Activated naive CD4-positive, alpha-beta T cell (primary cell): ENCODE results near the gene KRT24.
"Not testable (repeated sequence)": the region's sequence is repeated elsewhere in the genome, so short reads cannot be mapped to it uniquely, and the experiment has no call there.

Experiments
- DNase-seq, 4 experiments: peaks; one replicate each; lab custom pipeline; 2025; lab: John Stamatoyannopoulos, UW

KRT24 gene

DNA sequence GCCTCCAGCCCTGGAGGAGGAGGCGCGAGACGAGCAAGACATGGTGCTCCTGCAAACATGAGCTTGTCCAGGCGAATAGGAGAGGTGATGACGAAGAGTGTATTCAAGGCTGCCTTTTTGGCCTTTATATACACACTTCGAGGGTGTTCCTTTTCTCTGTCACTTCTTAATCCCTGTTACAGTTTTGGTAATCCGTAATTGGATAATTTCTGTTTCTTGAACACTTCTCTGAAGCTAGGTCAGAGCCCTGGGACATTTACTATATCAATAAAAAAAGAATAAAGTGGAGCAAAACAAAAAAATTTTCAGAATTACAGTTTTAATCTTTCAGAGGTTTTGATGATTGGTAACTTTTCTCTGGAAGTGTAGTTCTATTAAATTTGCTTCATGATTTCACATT is at the start of gene KRT24:
KRT24 (minus strand) TSS at position 101 of the 400 bp plus-strand sequence; CDS start at position 42, 59 bp downstream.
- DNase-seq, result no peak

DNA sequence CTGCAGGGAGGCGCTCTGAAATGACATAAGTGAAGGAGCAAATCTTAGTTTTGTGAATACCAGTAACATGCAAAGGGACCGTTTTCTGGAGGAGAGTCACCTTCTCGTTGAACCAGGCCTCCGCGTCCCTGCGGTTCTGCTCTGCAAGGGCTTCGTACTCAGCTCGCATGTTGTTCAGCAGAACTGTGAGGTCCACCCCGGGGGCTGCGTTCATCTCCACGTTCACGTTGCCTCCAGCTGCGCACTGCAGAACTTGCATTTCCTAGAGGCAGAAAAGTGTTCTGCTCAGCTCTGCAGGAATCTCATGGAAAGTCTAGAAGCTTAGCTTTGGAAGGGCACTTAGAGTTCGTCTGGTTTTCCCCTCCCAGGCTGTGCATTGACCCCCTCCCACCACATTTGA is 47.5 kb upstream of the KRT24 start:
- DNase-seq, result no peak

DNA sequence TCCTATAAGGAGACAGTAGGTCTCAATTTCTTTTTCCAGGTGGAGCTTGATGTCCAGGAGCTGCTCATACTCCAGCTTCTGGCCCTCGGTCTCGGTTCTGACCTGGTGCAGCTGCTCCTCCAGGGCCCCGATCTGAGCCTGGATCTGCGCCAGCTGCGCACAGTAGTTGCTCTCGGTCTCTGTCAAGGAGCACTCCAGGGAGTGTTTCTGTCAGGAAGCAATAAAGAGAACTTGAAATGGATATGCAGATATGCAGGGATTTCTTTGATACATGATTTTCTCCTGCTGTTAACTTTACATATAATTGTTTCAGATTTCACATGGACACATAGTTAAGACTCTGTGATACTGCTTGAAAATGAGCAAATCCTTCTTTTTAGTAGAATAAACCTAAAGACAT is 46.8 kb upstream of the KRT24 start:
- no peak for DNase-seq

DNA sequence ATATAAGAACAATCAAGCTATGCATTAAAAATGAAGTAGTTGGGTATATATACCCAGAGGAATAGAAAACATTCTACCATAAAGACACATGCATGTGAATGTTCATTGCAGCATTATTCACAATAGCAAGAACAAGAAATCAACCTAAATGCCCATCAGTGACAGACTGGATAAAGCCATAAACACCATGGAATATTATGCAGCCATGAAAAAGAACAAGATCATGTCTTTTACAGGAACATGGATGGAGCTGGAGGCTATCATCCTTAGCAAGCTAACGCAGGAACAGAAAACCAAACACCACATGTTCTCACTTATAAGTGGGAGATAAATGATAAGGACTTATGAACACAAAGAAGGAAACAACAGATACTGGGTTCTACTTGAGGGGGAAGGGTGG is 45.1 kb upstream of the KRT24 start:
- not testable (repeated sequence) for DNase-seq

DNA sequence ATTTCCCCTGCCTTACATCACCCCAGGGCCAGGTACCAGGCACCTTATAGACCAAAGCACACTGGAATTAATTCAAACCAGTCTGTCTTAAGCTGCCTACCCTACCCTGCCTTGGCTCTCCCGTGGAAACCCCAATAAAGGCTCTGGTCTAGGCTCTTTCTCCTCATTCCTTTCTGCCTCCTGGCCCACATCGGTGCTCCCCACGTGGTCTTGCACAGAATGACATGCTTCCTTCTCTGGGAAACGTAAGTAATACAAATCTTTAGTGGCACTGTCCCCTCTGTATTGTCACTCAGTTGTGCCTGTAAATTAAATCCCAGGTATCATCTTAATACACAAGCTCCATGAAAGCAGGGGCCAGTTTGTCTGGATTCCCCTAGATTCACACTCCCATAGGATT is 35.0 kb upstream of the KRT24 start:
- DNase-seq, result no peak

DNA sequence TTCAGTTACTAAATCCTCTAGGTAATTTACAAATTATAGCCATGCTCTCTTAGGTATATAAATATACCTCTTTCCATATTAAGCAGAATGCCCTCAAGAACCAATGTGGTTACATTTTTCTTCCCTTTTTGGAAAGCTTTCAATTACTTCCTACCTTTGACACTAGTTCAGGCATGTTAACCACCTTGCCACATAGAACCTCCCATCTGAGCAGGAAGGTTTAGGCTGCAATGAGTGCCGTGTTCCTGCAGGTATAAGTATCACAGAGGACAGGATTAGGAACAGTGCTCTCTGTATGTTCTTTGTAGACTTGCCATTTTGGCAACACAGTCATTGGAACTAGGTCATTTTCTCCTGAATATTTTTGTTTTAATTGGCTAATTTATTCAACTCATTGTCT is 31.5 kb upstream of the KRT24 start:
- DNase-seq, result no peak

DNA sequence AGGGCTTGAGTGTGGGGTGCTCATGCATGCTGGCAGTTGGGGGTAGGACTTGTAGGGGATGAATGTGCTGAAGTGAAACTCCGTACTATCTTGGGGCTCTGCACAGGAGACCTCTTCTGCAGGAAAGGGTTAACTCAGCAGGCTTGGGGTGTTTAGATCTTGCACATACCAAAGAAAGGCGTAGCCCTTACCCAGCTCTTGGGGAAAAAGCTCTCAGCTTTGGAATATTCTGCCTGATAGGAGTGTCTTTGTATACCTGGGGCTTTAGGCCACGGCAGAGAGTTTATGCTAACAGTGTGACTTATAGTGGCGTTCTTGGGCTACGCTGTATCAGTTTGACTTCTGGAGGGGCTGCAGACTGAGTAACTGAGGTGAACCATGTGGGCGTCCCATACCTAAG is 30.5 kb upstream of the KRT24 start:
- DNase-seq, result no peak

DNA sequence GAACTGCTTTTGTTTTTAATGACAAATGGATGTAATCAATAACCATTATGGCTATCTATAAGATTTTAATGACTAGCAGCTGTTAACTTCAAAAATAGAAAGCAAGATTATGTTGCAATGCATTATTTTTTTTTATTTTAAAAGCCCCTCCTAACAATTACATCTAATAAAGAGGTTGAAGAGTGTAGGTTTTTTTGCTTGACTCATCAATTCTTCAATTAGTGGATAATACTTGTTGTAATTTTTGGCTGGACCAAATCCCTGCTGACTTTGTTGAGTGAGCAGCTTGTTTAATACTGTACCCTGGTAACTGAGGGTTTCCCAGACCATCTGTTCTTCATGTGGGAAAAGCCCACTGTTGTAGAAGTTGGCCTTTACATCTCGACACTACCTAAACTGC is 27.4 kb upstream of the KRT24 start:
- DNase-seq, result no peak

DNA sequence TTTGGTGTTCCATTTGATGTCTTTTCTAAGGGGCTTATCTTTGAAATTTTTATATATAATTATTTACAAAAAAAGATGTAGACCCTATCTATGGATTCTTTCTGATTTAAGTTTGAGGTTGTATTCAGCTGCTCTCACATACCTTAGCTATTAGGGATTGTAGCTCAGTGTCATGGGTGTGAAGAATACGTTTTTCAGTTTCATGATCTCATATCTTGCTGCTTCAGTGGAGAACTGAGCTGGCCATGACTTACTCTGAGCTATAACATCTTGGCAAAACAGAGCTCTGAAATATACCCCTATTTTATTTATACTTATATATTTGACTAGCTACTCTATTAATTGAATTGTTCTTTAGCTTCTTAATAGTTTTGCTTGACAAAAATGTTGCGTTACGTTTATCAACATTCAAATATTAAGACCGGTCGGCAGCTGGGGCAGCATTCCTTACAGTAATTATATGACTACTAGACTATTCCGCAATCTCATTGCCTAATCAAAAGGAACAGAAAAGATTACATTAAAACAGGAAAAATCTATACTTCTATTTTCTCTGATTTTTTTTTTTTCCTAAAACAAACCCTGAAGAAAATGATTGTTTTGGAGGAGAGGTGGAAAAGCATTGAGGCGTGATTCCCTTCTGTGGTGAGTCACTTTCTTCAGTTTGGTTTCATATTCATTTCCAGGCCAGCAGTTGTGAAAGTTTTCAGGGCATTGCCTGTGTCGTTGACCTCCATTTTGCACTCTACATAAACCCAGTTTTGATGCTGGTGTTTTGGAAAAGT is 24.1 kb upstream of the KRT24 start:
- DNase-seq, result no peak

DNA sequence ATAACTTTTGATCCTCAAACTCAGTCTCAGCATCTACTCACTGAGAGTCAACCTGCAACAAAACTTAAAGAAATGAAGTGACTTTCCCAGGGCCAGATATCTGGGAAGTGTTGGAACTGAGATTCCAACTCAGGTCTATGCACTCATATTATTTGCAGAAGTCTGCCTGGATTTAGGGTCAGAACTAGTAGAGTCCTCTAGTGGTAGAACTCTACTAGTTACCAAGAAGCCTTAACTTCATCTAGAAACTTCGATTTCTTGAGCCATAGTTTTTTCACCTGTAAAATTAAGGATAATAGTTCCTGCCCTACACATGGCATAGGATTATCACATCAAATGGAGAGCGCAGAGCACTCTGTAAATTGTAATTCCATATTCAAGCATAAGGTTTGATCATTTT is 23.4 kb upstream of the KRT24 start:
- DNase-seq, result no peak

DNA sequence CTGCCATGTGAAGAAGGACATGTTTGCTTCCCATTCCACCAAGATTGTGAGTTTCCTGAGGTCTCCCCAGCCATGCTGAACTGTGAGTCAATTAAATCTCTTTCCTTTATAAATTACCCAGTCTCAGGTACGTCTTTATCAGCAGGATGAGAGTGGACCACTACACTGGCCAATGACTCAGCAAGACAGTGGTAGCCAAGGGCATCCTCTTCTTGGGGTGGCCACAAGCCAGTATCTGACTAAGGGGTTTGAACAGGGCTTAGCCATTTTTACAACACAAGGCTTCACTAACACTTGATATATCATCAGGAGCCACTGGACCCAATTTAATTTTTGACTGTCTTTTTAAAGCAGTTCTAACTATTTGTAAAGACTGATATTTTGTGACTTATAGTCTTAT is 21.1 kb upstream of the KRT24 start:
- DNase-seq, result no peak

DNA sequence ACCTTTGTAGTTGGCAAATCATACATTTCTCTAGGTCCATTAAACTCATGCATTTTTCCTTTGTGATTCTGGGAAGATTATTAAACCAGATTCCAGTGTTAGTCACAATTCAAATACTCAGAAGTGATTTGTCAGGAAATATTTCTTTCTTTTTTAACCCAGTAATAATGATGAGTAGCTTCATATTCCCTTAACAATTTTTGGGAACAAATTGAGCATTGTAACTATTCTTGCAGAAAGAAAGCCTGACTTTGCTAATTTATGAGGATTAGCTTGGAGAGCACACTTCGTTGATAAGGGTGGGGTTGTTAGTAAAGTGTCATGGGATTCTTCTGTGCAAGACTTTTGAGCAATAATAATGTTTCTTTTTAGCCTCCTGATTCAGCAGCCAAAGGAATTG is 18.7 kb upstream of the KRT24 start:
- DNase-seq, result no peak

DNA sequence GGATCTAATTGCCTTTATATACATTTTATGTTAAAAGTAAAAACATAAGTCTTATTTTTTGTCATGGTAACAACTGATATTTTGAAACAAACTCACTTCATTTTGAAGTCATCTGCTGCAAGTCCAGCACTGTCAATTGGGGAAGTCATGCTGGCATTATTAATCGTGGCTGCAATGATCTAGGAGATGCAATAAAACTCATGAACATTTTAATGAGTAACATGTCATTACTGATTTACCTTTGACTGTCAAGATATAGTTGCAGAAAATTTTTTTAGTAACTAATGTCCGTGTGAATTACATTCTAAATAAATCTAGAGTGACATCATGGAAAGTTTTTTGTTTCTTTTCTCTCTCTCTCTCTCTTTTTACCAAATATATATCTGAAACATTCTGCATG is 17.3 kb upstream of the KRT24 start:
- no peak for DNase-seq

DNA sequence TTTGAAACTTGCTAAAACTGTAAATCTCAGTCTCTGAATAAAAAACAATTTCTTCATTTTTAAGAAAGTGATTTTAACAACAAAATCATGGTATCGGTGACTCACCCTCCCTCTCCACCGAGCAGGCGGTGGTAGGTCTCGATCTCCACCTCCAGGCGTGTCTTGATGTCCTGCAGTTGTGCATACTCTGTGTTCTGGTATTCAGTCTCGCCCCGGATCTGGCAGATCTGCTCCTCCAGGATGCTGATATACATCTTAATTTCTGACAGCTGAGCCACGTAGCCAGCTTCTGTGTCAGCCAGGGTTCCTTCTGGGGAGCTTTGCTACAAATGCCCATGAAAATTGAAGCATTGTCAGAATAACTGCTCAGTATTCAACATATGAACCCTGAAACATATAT is 15.4 kb upstream of the KRT24 start:
- DNase-seq, result no peak

DNA sequence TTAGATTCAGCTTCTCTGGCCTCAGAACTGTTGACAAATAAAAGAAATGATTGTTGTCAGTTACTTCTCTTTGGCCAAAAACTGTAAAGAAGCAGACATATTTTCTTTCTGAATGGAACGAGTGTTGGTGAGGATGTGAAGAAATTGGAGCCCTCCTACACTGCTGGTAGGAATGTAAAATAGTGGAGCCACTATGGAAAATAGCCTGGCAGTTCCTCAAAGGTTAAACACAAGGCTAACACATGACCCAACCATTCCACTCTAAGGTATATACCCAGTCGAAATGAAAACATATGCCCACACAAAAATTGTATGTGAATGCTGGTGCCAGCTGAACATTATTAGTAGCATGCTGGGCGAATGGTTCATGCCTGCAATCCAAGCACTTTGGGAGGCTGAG is 14.2 kb upstream of the KRT24 start:
- DNase-seq, result no peak

DNA sequence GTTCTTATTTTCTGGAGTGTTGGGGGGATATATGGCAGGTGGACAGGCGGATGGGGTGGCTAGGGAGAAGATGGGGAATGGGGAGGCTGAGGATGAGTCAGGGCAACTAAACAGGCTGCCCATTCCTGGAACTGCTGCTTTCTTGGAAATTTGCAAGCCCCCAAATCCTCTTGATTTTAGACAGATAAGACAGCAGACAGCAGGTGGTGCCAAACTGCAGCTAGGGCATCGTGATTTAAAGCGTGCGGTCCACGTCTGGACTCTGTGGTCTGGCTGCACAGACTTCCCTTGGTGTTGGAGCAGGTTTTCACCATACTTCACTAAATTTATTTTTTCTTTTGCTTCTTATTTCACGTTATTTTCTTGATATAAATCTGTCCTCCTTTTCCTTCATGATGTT is 10.9 kb upstream of the KRT24 start:
- DNase-seq, result no peak

DNA sequence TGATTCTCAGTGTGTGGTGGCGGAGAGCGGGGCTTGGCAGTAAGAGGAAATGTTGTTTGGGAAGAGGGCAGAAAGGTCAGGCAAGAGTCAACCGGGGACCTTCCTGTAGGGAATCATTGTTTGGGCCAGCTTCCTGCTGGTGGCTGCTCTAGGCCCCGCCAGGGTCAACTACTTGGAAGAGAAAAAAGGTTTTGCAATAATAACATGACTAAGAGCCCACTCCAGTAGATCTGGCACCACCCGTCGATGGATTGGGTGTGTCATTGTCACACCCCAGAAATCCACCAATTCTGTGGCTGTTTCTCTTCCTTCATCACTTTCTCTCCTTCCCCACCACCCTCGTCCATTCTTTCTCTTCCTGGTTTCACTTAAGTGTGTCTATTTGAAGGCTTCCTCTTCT is 4.2 kb upstream of the KRT24 start:
- DNase-seq, result no peak

DNA sequence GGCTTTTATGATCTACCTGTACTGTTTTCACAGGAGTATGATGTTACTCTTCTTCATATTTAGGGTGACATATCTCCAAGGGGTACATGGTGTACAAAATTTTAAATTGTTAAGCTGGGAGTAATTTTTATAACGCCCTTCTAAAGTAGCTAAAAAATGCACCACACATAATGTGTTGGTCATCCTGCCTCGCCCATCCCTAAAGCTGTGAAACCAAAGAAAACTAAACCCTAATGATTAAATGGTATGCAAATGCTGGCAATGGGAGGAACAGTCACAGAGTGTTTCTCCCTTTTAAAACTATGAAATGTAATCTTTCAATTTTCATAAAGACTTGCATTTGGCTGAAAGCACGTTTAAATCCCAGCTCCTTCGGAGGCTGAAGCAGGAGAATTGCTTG is 2.0 kb upstream of the KRT24 start:
- no peak for DNase-seq

DNA sequence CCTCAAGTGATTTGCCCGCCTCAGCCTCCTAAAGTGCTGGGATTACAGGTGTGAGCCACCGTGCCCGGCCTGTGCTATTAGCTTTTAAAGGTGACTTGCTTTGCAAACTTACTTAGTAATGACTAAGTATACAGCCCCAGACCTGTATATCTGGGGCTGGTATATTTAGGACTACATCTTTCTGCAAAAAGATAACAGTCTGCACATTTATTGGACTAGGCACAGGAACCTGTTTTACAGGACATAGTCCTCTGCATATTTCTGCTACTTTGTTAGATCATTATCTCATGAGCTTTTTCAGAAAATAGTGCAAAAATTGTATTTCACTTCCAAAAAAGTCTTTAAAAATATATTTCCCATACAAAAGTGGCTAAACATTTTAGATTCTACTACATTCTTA is 1.3 kb downstream of the KRT24 start:
- DNase-seq, result no peak

DNA sequence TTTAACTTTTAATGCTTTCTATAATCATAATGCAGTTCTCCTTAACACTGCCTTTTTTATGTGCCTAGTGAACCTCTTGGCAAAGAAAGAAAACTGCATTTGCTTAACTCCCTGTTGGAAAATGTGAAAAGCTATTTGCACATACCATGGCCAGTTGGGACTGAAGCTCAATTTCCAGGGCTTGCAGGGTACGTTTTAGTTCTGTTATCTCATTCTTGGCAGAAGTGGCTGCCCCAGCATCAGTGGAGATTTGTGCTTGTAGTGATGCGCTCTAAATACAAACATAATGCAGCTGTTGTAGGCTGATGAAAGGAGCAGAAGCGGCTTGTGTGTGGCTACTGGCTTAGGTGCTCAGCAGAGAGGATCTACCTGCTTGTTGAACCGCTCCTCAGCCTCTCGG is 3.7 kb downstream of the KRT24 start:
- no peak for DNase-seq

DNA sequence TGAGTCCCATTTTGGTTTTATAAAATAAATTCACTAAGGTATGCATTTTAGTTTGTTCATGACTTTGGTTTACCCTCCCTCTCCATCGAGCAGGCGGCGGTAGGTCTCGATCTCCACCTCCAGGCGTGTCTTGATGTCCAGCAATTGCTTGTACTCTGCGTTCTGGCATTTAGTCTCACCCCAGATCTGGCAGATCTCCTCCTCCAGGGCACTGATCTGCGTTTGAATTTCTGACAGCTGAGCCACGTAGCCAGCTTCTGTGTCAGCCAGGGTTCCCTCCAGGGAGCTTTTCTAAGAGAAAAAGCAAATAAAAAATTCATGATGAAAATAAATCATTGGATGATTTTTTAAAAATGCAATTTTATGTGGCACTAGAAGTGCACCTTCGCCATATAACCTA is 4.2 kb downstream of the KRT24 start:
- DNase-seq, result no peak

DNA sequence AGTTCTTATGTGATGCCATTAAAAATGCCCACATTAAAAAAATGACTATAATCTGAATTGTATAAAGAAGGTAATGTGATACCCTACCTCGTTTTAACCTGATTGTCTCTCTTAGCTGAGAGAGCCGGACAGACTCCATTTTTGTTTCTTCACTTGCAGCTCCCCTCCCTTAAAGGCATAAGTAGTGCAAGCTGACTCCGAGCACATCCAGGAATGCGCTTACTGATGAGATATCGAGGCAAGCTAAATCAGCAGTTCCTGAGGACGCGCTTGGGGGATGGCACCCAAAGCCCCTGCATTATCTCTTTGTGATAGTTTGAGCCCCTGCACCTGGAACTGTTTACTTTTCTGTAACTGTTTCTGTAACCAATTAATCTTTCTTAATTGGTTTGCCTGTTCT is 6.3 kb downstream of the KRT24 start:
- DNase-seq, result no peak

DNA sequence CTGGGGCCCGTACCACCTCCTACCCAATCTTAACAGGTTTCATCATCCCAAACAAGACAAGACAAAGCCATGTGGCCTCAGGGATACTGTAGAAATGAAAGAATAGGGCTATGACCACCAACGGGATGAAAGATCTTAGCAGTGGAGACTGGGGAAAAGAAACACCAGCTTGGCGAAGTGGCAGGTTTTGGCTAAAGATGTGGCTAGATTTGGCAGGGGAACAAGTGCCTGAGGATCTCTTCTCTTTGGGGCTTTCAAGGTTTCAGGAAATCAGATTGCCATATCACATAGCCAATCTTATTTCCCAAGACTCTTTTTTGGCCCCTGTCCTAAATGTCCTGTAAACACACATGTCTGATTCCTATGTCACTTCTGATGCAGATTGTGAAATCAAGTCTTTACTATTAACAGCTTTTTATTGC is 6.9 kb downstream of the KRT24 start:
- DNase-seq, result no peak

DNA sequence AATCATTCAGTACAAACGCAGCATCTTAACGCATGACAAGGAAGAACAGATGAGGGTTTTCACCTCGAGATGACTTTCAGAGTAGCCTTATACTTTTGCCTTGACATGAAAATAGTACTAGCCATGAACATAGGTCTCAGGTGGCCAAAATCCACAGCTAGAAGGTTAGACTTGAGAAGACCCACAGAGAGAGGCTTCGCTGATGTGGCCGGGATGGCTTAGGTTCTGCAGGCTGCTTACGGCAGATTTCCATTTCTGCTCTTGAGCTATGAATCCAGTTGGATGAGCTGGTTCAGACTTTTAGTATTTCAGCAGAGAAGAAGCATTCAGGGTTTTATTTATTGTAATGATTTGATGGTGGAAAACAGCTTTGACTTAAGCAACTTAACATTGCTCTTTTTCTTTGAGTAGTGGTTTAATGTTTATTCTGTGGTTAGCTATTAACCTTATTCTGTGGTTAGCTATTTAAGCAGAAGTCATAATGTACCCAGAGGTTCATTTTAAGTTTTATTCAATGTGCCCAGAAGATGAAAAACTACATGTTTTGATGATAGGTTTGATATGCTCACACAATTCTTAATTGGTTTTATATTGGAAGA is 7.6 kb downstream of the KRT24 start:
- no peak for DNase-seq
